ENCODE results near the gene RPS6KA2. TPM values are rescaled to one million over a fixed set of nuclear protein-coding genes. Genes with fewer than 3 reads are reported as not detected.

RPS6KA2 gene
- total and polyA plus RNA-seq, 2 experiments from 2014 or later = 12.5 to 25.3 TPM

DNA sequence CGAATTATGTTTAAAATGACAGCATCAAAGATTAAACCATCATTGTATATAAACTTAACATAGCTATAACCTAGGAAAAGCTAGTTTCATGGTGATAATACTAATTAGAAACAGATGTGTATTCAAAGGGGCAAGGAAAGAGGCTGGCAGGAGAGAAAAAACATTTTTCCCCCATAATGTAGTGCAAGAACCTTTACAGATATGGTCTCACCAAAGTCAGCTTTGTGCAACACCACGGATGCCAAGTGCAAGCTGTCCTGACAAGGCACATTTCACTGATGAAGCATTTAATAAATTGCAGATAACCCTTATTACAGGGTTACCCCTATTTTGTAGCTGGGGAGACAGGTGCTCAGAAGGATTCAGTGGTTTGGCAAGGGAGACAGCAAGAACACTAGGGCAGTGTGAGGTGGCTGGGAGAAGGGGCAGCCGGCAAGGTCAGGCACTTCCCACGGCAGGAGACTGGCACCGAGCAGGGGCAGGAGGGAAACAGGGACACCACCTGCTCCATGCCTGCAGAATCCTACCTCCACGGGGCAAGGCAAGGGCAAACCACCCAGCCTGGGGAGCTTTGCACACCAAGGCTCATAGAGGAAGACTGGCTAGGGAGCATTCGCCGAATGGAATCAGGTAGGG lies 6.5 kb downstream of the RPS6KA2 start (continued):
- TF ChIP-seq, protein P1, sequence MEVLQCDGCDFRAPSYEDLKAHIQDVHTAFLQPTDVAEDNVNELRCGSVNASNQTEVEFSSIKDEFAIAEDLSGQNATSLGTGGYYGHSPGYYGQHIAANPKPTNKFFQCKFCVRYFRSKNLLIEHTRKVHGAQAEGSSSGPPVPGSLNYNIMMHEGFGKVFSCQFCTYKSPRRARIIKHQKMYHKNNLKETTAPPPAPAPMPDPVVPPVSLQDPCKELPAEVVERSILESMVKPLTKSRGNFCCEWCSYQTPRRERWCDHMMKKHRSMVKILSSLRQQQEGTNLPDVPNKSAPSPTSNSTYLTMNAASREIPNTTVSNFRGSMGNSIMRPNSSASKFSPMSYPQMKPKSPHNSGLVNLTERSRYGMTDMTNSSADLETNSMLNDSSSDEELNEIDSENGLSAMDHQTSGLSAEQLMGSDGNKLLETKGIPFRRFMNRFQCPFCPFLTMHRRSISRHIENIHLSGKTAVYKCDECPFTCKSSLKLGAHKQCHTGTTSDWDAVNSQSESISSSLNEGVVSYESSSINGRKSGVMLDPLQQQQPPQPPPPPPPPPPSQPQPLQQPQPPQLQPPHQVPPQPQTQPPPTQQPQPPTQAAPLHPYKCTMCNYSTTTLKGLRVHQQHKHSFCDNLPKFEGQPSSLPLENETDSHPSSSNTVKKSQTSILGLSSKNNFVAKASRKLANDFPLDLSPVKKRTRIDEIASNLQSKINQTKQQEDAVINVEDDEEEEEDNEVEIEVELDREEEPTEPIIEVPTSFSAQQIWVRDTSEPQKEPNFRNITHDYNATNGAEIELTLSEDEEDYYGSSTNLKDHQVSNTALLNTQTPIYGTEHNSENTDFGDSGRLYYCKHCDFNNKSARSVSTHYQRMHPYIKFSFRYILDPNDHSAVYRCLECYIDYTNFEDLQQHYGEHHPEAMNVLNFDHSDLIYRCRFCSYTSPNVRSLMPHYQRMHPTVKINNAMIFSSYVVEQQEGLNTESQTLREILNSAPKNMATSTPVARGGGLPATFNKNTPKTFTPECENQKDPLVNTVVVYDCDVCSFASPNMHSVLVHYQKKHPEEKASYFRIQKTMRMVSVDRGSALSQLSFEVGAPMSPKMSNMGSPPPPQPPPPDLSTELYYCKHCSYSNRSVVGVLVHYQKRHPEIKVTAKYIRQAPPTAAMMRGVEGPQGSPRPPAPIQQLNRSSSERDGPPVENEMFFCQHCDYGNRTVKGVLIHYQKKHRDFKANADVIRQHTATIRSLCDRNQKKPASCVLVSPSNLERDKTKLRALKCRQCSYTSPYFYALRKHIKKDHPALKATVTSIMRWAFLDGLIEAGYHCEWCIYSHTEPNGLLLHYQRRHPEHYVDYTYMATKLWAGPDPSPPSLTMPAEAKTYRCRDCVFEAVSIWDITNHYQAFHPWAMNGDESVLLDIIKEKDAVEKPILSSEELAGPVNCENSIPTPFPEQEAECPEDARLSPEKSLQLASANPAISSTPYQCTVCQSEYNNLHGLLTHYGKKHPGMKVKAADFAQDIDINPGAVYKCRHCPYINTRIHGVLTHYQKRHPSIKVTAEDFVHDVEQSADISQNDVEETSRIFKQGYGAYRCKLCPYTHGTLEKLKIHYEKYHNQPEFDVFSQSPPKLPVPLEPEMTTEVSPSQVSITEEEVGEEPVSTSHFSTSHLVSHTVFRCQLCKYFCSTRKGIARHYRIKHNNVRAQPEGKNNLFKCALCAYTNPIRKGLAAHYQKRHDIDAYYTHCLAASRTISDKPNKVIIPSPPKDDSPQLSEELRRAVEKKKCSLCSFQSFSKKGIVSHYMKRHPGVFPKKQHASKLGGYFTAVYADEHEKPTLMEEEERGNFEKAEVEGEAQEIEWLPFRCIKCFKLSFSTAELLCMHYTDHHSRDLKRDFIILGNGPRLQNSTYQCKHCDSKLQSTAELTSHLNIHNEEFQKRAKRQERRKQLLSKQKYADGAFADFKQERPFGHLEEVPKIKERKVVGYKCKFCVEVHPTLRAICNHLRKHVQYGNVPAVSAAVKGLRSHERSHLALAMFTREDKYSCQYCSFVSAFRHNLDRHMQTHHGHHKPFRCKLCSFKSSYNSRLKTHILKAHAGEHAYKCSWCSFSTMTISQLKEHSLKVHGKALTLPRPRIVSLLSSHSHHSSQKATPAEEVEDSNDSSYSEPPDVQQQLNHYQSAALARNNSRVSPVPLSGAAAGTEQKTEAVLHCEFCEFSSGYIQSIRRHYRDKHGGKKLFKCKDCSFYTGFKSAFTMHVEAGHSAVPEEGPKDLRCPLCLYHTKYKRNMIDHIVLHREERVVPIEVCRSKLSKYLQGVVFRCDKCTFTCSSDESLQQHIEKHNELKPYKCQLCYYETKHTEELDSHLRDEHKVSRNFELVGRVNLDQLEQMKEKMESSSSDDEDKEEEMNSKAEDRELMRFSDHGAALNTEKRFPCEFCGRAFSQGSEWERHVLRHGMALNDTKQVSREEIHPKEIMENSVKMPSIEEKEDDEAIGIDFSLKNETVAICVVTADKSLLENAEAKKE (CRISPR knock-in tag; IDR thresholded peaks at IDR 0.05) = no peak
- TF ChIP-seq NANOG (IDR thresholded peaks at IDR 0.05; ENCODE audit: borderline replicate concordance) = no peak
- no peak for TF ChIP-seq EZH2phosphoT487 (IDR thresholded peaks at IDR 0.05; ENCODE audit: unreplicated experiment)
- no peak for TF ChIP-seq ZNF331 (CRISPR knock-in tag; IDR thresholded peaks at IDR 0.05; ENCODE audit: low read depth)
- TF ChIP-seq CREB1 (CRISPR knock-in tag; IDR thresholded peaks at IDR 0.05; ENCODE audit: low read depth) = no peak
- TF ChIP-seq, protein P2, sequence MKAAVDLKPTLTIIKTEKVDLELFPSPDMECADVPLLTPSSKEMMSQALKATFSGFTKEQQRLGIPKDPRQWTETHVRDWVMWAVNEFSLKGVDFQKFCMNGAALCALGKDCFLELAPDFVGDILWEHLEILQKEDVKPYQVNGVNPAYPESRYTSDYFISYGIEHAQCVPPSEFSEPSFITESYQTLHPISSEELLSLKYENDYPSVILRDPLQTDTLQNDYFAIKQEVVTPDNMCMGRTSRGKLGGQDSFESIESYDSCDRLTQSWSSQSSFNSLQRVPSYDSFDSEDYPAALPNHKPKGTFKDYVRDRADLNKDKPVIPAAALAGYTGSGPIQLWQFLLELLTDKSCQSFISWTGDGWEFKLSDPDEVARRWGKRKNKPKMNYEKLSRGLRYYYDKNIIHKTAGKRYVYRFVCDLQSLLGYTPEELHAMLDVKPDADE (IDR thresholded peaks at IDR 0.05) = no peak
- TF ChIP-seq STAT1 (IDR thresholded peaks at IDR 0.05; ENCODE audit: unreplicated experiment) = no peak

DNA sequence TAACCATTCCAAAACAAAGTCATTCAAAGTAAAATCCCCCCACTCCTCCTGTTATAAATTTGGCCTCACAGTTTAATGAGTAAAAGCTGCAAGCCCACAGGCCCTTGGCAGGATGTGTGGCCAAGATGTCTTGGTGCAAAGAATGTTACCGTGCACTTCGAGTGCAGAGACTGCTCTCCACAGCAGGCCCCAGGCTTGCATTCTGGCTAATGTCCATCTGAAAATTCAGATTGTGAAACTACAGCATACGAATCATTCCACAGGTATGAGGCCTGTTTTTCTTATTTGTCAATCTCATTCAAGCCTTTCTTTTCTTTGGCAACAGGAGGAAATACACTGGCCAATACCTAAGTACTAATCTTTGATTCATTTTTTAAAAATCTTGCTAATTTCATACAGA lies 7.1 kb downstream of the RPS6KA2 start:
- H3K9me2 ChIP-seq (ENCODE audit: insufficient read depth) = no peaks in the 10 kb centered on the region
- H3K27ac Mint-ChIP-seq = no peak overlapping the region; the same call in 1 of the 2 replicates
- DNase-seq (ENCODE audit: low spot score) (no peak), ATAC-seq (no peak)
- H3F3A ChIP-seq (replicated peaks; ENCODE audit: low read depth) = no peaks in the 10 kb centered on the region
- H3K36me3 ChIP-seq (ENCODE audit: insufficient read depth) = no peaks in the 10 kb centered on the region
- no peaks in the 10 kb centered on the region for H3K9me3 Mint-ChIP-seq
- H3K27me3 ChIP-seq (ENCODE audit: insufficient read depth) = no peaks in the 10 kb centered on the region
- peaks cover 90% of the 10 kb centered on the region for H3K79me2 ChIP-seq (replicated peaks; ENCODE audit: insufficient read depth)
- no peak overlapping the region for H2AFZ ChIP-seq
- H3K27ac ChIP-seq (ENCODE audit: low read depth) = no peak overlapping the region
- H3K4me3 Mint-ChIP-seq = no peak overlapping the region; the same call in 2 of the 3 replicates
- peaks cover 50% of the 10 kb centered on the region for H3K4me1 Mint-ChIP-seq
- H3K4me2 ChIP-seq = no peak overlapping the region
- peaks cover 18% of the 10 kb centered on the region; the same call in 1 of the 2 replicates for H4K20me1 ChIP-seq (replicated peaks; ENCODE audit: insufficient read depth)
- no peak overlapping the region for H3K4me3 ChIP-seq
- H3K36me3 Mint-ChIP-seq (ENCODE audit: low read depth) = peaks cover 16% of the 10 kb centered on the region
- peaks cover 4% of the 10 kb centered on the region for H3K27me3 Mint-ChIP-seq (ENCODE audit: insufficient read depth, low read depth, poor library complexity)
- peaks cover 34% of the 10 kb centered on the region for H3K4me1 ChIP-seq (ENCODE audit: insufficient read depth)
- TF ChIP-seq, protein P1 (CRISPR knock-in tag; IDR thresholded peaks at IDR 0.05) = no peak
- TF ChIP-seq ZNF331 (CRISPR knock-in tag; IDR thresholded peaks at IDR 0.05; ENCODE audit: low read depth) = no peak
- TF ChIP-seq EZH2phosphoT487 (IDR thresholded peaks at IDR 0.05; ENCODE audit: unreplicated experiment) = no peak
- TF ChIP-seq CREB1 (CRISPR knock-in tag; IDR thresholded peaks at IDR 0.05; ENCODE audit: low read depth) = no peak
- no peak for TF ChIP-seq ZNF114 (CRISPR knock-in tag; IDR thresholded peaks at IDR 0.05)
